Right atrium auricular region (tissue), 2 donors: Measurements from ENCODE around the gene ARHGAP23. TPM values are rescaled to one million over a fixed set of nuclear protein-coding genes. Genes with fewer than 3 reads are reported as not detected.

ENCODE experiments used
- DNase-seq: peaks from one replicate; pipeline ENCODE4 v3.0.0-alpha.2; 2019; ENCODE audit warnings: low spot score
- H3K27ac ChIP-seq, 2 donors: fragments of 200-600 bp; sonication (generic); 1 replicate in 1 of 2; 2 replicates in 1 of 2; pipeline ENCODE4 v1.5.1; 2016 to 2019
- H3K27me3 ChIP-seq, 2 donors: fragments of 200-600 bp; sonication (generic); one replicate each; pipeline versions ENCODE4 v1.5.1 to v1.6.0; 2017 to 2019
- H3K36me3 ChIP-seq: fragments of 200-600 bp; sonication (generic); one replicate; pipeline ENCODE4 v1.5.1; 2016
- H3K4me1 ChIP-seq, 2 donors: fragments of 200-600 bp; sonication (generic); one replicate each; pipeline versions ENCODE4 v1.5.1 to v1.6.0; 2017 to 2019
- H3K4me3 ChIP-seq, 2 donors: fragments of 200-600 bp; sonication (generic); 1 replicate in 1 of 2; 2 replicates in 1 of 2; pipeline ENCODE4 v1.5.1; 2017 to 2019; ENCODE audit warnings: mild to moderate bottlenecking in 1 of 2, moderate library complexity in 1 of 2
- H3K9me3 ChIP-seq, 2 donors: fragments of 200-600 bp; sonication (generic); one replicate each; pipeline ENCODE4 v1.5.1; 2019
- CTCF ChIP-seq, 2 donors: fragments of 200-600 bp; sonication (generic); IDR thresholded peaks; one replicate each; pipeline ENCODE4 v1.5.1; 2019; ENCODE audit warnings: antibody characterized with exemption in 2 of 2
- total RNA-seq, 2 donors: library from RNA; depleted of rRNA; stranded (reverse); fragments of >200 nt; gene quantifications; one replicate each; pipeline ENCODE4 v1.1.0, GENCODE V29; 2016

The ARHGAP23 gene
- total RNA-seq, 2 donors from 2014 or later, result 59.9 to 95.6 TPM

DNA sequence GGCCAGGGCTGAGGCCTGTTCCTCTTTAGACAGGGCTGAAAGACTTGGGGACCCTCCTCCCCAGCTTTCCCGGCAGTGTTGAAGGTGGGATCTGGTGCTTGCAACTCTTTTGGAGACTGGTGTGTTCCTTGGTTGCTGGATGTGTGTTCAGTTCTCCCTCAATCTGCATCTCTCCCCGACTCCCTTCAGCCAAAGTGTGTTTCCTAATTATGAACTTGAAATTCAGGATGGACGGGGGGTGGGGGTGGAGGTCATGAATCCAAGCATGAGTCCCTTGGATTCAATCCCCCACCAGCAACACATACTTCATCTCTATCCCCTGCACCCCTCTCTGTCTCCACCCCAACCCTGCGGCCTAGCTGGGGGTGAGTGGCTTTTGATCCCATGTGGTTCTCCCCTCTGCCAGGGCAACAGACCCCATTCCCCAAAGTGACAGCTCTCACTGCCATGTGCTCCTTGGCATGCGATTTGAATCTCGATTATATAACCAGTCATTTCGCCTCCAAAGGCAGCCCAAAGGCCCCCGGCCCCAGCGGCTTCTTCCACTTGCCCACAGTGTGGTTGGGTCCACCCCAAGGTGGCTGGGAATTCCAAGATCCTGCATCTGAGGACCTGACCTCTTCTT lies 1.3 kb downstream of the ARHGAP23 start:
- no peaks in the 10 kb centered on the region for H3K36me3 ChIP-seq
- DNase-seq, result no peak
- H3K4me3 ChIP-seq, result peak overlapping the region; percentile 76 to 98
- H3K4me1 ChIP-seq, result peaks cover 0 to 73% of the 10 kb centered on the region in 2 donors
- H3K27ac ChIP-seq, result peak overlapping the region; percentile 97 to 98
- no peaks in the 10 kb centered on the region for H3K27me3 ChIP-seq
- H3K9me3 ChIP-seq, result no peaks in the 10 kb centered on the region
- TF ChIP-seq CTCF (IDR thresholded peaks at IDR 0.05), result no peak

- H3K27ac ChIP-seq, result peak overlapping the region; percentile 97 to 98
- H3K4me3 ChIP-seq, result no peak overlapping the region
- H3K4me1 ChIP-seq, result peaks cover 0 to 71% of the 10 kb centered on the region in 2 donors
- TF ChIP-seq CTCF (IDR thresholded peaks at IDR 0.05), result no peak
- H3K9me3 ChIP-seq, result no peaks in the 10 kb centered on the region
- no peak for DNase-seq
- H3K27me3 ChIP-seq, result no peaks in the 10 kb centered on the region
- no peaks in the 10 kb centered on the region for H3K36me3 ChIP-seq
Observed at GRCh38 chr17:38430316-38430715, 2.1 kb downstream of the ARHGAP23 start.

- Histone ChIP-seq H3K9me3 (no peaks in the 10 kb centered on the region), H3K27ac (peak overlapping the region; percentile 23 to 98), H3K36me3 (no peaks in the 10 kb centered on the region), H3K27me3 (no peaks in the 10 kb centered on the region), H3K4me3 (no peak overlapping the region), H3K4me1 (peaks cover 0 to 71% of the 10 kb centered on the region in 2 donors)
- no peak for DNase-seq
- no peak for TF ChIP-seq CTCF (IDR thresholded peaks at IDR 0.05)
Observed at GRCh38 chr17:38430822-38431221, 2.6 kb downstream of the ARHGAP23 start.

DNA sequence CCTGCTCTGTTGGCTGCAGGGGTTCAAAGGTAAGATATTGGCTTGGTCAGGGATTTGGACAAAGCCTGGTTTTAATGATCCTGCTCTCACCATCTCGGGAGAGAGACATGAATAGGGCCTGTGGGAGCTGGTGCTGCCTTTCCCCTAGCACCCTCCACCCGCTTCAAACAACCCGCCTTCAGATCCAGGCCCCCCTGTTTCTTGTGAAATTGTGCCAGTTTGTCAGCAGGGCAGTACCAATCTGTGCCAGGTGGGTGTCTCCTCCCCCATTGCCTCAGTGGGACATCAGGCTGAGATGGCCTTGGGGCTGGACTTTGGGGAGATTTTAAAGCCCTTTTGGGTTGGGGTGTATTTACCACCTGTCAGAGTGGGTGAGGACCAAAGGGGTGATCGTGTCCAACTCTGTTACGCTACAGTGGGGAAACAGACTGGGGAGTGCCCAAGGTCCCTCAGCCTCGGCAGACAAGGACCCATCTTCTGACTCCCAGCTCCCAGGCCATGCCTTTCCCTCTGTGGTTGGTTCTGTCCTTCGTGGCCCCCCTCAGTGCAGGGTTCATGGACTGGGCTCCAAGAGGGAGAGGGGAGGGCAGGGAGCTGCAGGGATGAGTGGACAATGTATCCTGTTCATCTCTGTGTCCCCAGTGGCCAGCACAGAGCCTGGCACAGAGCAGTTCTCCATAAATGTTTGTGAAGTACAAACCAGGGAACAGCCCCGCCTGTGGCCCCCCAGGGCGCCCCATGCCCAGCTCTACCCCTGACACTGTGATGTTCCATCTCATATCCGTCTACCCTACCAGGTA lies 3.3 kb downstream of the ARHGAP23 start:
- Histone ChIP-seq H3K9me3 (no peaks in the 10 kb centered on the region), H3K4me1 (peaks cover 0 to 70% of the 10 kb centered on the region in 2 donors), H3K36me3 (no peaks in the 10 kb centered on the region), H3K27ac (peak overlapping the region; percentile 23 to 98), H3K27me3 (no peaks in the 10 kb centered on the region), H3K4me3 (no peak overlapping the region)
- DNase-seq, result no peak
- no peak for TF ChIP-seq CTCF (IDR thresholded peaks at IDR 0.05)

DNA sequence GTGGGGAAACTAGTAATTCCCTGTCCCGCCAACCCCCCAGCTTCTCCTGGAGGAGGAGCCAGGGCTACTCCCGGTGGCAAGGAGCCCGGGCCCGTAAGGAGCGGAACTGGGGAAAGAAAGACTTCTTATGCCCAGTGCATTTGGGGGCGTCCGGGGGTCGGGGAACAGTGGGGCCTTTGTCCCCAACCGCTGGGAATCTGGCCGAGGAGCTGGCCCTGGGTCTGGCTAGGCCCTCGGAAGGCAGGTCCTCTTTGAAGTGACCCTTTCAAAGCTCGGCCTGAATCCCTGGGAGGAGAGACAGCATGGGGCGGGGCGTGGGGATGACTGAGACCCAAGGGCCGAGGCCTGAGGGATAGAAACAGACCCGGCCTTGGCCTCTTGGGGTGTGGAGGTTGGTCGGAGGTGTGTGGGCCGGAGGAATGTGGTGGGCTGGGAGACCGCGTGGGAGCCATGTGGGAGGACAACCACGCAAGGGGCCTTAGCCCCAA lies 6.0 kb downstream of the ARHGAP23 start:
- no peaks in the 10 kb centered on the region for H3K9me3 ChIP-seq
- no peak overlapping the region for H3K4me3 ChIP-seq
- TF ChIP-seq CTCF (IDR thresholded peaks at IDR 0.05), result no peak
- H3K4me1 ChIP-seq, result peaks cover 0 to 60% of the 10 kb centered on the region in 2 donors
- DNase-seq, result no peak
- H3K27me3 ChIP-seq, result no peaks in the 10 kb centered on the region
- H3K36me3 ChIP-seq, result peaks cover 12% of the 10 kb centered on the region
- H3K27ac ChIP-seq, result peak overlapping the region; percentile 52 to 53
